DMS53 treated with DMSO at 0.1 percent for 48 hours (cell line): ENCODE results near the gene ACTG2.

Experiments
- DNase-seq: peaks from one replicate; lab custom pipeline; 2025; ENCODE audit not compliant: unreplicated experiment; lab: John Stamatoyannopoulos, UW

Gene ACTG2

GRCh38 chr2:73963385-73964120, 70.7 kb downstream of the ACTG2 start:
- no peak for DNase-seq

- DNase-seq = no peak
Measured at GRCh38 chr2:73964223-73964622, 71.4 kb downstream of the ACTG2 start.

- no peak for DNase-seq
Measured at GRCh38 chr2:73965053-73965452, 72.2 kb downstream of the ACTG2 start.

- DNase-seq = no peak
Measured at GRCh38 chr2:73968357-73968937, 75.6 kb downstream of the ACTG2 start.

- no peak for DNase-seq
Measured at GRCh38 chr2:73969356-73969755, 76.5 kb downstream of the ACTG2 start.
